Gastrocnemius medialis (tissue), 4 donors: ENCODE results near the gene MLIP.

Source experiments
- CTCF ChIP-seq, 5 experiments: fragments of 450-650 bp in 3 of 5; fragments of 200-600 bp in 2 of 5; sonication (generic) in 2 of 5; IDR thresholded peaks in 4 of 5; conservative IDR thresholded peaks in 1 of 5; 1 replicate in 4 of 5; 2 replicates in 1 of 5; pipeline ENCODE4 v1.5.1; 2016 to 2019; ENCODE audit warnings: antibody characterized with exemption in 5 of 5, mild to moderate bottlenecking in 3 of 5, moderate library complexity in 3 of 5
- POLR2A ChIP-seq, 2 donors: fragments of 450-650 bp; IDR thresholded peaks; one replicate each; pipeline ENCODE4 v1.6.1; 2017; ENCODE audit warnings: antibody characterized with exemption in 2 of 2, mild to moderate bottlenecking in 2 of 2, moderate library complexity in 2 of 2

GRCh38 chr6:54222217-54222616 lies 111.0 kb downstream of the MLIP start:
- TF ChIP-seq POLR2A (IDR thresholded peaks at IDR 0.05) = no peak
- no peak for TF ChIP-seq CTCF (IDR thresholded peaks at IDR 0.05 in 4 of 5, conservative IDR thresholded peaks at IDR 0.05 in 1 of 5)
